Measurements from ENCODE around the gene MRTFB.
A peak's percentile ranks its signal among the peaks of the same experiment; 100 is the strongest.
"Not testable (repeated sequence)": the region's sequence is repeated elsewhere in the genome, so short reads cannot be mapped to it uniquely, and the experiment has no call there.

Gene MRTFB

GRCh38 chr16:14070877-14071575, at the start of gene MRTFB:
Gene MRTFB, plus strand, starts transcription at chr16:14071319. Its CDS starts 69,288 bp downstream, at chr16:14140607.
- peak; percentile 65 to 72 (median 67) for DNase-seq

GRCh38 chr16:14023526-14023925, 47.6 kb upstream of the MRTFB start:
- not testable (repeated sequence) for DNase-seq

GRCh38 chr16:14024283-14024682, 46.8 kb upstream of the MRTFB start:
- no peak for DNase-seq

- no peak for DNase-seq
Measured at GRCh38 chr16:14026572-14027285, 44.4 kb upstream of the MRTFB start.

GRCh38 chr16:14028202-14028601, 42.9 kb upstream of the MRTFB start:
- DNase-seq, result no peak

- DNase-seq, result no peak
Measured at GRCh38 chr16:14029658-14030057, 41.5 kb upstream of the MRTFB start.

GRCh38 chr16:14035092-14035491, 36.0 kb upstream of the MRTFB start:
- DNase-seq, result no peak

GRCh38 chr16:14036889-14037288, 34.2 kb upstream of the MRTFB start:
- no peak for DNase-seq

- no peak for DNase-seq
Measured at GRCh38 chr16:14037960-14038359, 33.2 kb upstream of the MRTFB start.

- no peak for DNase-seq
Measured at GRCh38 chr16:14041164-14041563, 30.0 kb upstream of the MRTFB start.

GRCh38 chr16:14042706-14043105, 28.4 kb upstream of the MRTFB start:
- no peak for DNase-seq

- no peak for DNase-seq
Measured at GRCh38 chr16:14043278-14043677, 27.8 kb upstream of the MRTFB start.

GRCh38 chr16:14043793-14044192, 27.3 kb upstream of the MRTFB start:
- no peak for DNase-seq

- DNase-seq, result not testable (repeated sequence)
Measured at GRCh38 chr16:14047121-14047859, 23.8 kb upstream of the MRTFB start.

GRCh38 chr16:14050291-14051027, 20.7 kb upstream of the MRTFB start:
- no peak for DNase-seq

- no peak for DNase-seq
Measured at GRCh38 chr16:14051103-14051729, 19.9 kb upstream of the MRTFB start.

- no peak for DNase-seq
Measured at GRCh38 chr16:14056970-14057369, 14.1 kb upstream of the MRTFB start.

GRCh38 chr16:14057878-14058382, 13.2 kb upstream of the MRTFB start:
- DNase-seq, result no peak

GRCh38 chr16:14061732-14062259, 9.3 kb upstream of the MRTFB start:
- no peak for DNase-seq

GRCh38 chr16:14062261-14062660, 8.9 kb upstream of the MRTFB start:
- no peak for DNase-seq

- no peak for DNase-seq
Measured at GRCh38 chr16:14063618-14064581, 7.2 kb upstream of the MRTFB start.

Data from activated CD4-positive, CD25-positive, alpha-beta regulatory T cell (primary cell).